ENCODE data around the gene ADAM19. TPM values are rescaled to one million over a fixed set of nuclear protein-coding genes. Genes with fewer than 3 reads are reported as not detected.

Gene ADAM19
- total and polyA plus RNA-seq, 2 donors (not counting 1 experiment from before 2014, with no cell fraction given), result 13.0 to 65.2 TPM

GRCh38 chr5:157456301-157456700 lies 119.3 kb downstream of the ADAM19 start:
- TF ChIP-seq, protein P1, sequence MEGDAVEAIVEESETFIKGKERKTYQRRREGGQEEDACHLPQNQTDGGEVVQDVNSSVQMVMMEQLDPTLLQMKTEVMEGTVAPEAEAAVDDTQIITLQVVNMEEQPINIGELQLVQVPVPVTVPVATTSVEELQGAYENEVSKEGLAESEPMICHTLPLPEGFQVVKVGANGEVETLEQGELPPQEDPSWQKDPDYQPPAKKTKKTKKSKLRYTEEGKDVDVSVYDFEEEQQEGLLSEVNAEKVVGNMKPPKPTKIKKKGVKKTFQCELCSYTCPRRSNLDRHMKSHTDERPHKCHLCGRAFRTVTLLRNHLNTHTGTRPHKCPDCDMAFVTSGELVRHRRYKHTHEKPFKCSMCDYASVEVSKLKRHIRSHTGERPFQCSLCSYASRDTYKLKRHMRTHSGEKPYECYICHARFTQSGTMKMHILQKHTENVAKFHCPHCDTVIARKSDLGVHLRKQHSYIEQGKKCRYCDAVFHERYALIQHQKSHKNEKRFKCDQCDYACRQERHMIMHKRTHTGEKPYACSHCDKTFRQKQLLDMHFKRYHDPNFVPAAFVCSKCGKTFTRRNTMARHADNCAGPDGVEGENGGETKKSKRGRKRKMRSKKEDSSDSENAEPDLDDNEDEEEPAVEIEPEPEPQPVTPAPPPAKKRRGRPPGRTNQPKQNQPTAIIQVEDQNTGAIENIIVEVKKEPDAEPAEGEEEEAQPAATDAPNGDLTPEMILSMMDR (conservative IDR thresholded peaks at IDR 0.05 in 1 of 2, IDR thresholded peaks at IDR 0.05 in 1 of 2; ENCODE audit: low read depth in 1 of 2, low read length in 2 of 2), result no peak
- no peak for TF ChIP-seq EZH2 (IDR thresholded peaks at IDR 0.05; ENCODE audit: low read length, missing control alignments)
- H3K9me3 ChIP-seq (ENCODE audit: control insufficient read depth, insufficient read depth, low read depth, low read length), result no peaks in the 10 kb centered on the region
- H3K9ac ChIP-seq (ENCODE audit: insufficient read depth, low read length), result no peak overlapping the region
- no peaks in the 10 kb centered on the region for H3K79me2 ChIP-seq (ENCODE audit: control insufficient read depth, insufficient read depth, low read length)
- no peak for DNase-seq (ENCODE audit: low read depth in 2 of 2)
- H3K27me3 ChIP-seq (ENCODE audit: control insufficient read depth, insufficient read depth, low read length), result peaks cover 12% of the 10 kb centered on the region
- H3K36me3 ChIP-seq (ENCODE audit: control insufficient read depth, insufficient read depth, low read length), result no peaks in the 10 kb centered on the region
- no peaks in the 10 kb centered on the region for H4K20me1 ChIP-seq (ENCODE audit: control insufficient read depth, extremely low read depth, insufficient read depth, low read length)
- H3K4me3 ChIP-seq (replicated peaks in 1 of 4; ENCODE audit: control extremely low read depth in 1 of 4, insufficient read depth in 1 of 4, low read depth in 3 of 4, low read length in 4 of 4), result no peak overlapping the region
- no peak overlapping the region for H3K27ac ChIP-seq (ENCODE audit: insufficient read depth, low read length)
- no peak overlapping the region for H3K4me2 ChIP-seq (ENCODE audit: extremely low read depth, insufficient read depth, low read length)
- H2AFZ ChIP-seq (ENCODE audit: low read length), result no peak overlapping the region
- H3K4me1 ChIP-seq (ENCODE audit: control insufficient read depth, extremely low read depth, insufficient read depth, low read length), result no peaks in the 10 kb centered on the region

- Histone ChIP-seq H2AFZ (ENCODE audit: low read length) (no peak overlapping the region), H3K9ac (ENCODE audit: insufficient read depth, low read length) (no peak overlapping the region), H4K20me1 (ENCODE audit: control insufficient read depth, extremely low read depth, insufficient read depth, low read length) (no peaks in the 10 kb centered on the region), H3K9me3 (ENCODE audit: control insufficient read depth, insufficient read depth, low read depth, low read length) (no peaks in the 10 kb centered on the region), H3K79me2 (ENCODE audit: control insufficient read depth, insufficient read depth, low read length) (no peaks in the 10 kb centered on the region), H3K27ac (ENCODE audit: insufficient read depth, low read length) (no peak overlapping the region), H3K4me2 (ENCODE audit: extremely low read depth, insufficient read depth, low read length) (no peak overlapping the region), H3K4me3 (replicated peaks in 1 of 4; ENCODE audit: control extremely low read depth in 1 of 4, insufficient read depth in 1 of 4, low read depth in 3 of 4, low read length in 4 of 4) (no peak overlapping the region), H3K4me1 (ENCODE audit: control insufficient read depth, extremely low read depth, insufficient read depth, low read length) (no peaks in the 10 kb centered on the region), H3K27me3 (ENCODE audit: control insufficient read depth, insufficient read depth, low read length) (peaks cover 5% of the 10 kb centered on the region), H3K36me3 (ENCODE audit: control insufficient read depth, insufficient read depth, low read length) (no peaks in the 10 kb centered on the region)
- TF ChIP-seq, protein P1 (conservative IDR thresholded peaks at IDR 0.05 in 1 of 2, IDR thresholded peaks at IDR 0.05 in 1 of 2; ENCODE audit: low read depth in 1 of 2, low read length in 2 of 2), result no peak
- TF ChIP-seq EZH2 (IDR thresholded peaks at IDR 0.05; ENCODE audit: low read length, missing control alignments), result no peak
- no peak for DNase-seq (ENCODE audit: low read depth in 2 of 2)
These were observed 120.5 kb downstream of the ADAM19 start for GRCh38 chr5:157455057-157455456.

- TF ChIP-seq EZH2 (IDR thresholded peaks at IDR 0.05; ENCODE audit: low read length, missing control alignments), result no peak
- TF ChIP-seq, protein P1 (conservative IDR thresholded peaks at IDR 0.05 in 1 of 2, IDR thresholded peaks at IDR 0.05 in 1 of 2; ENCODE audit: low read depth in 1 of 2, low read length in 2 of 2), result no peak
- H3K9ac ChIP-seq (ENCODE audit: insufficient read depth, low read length), result no peak overlapping the region
These were observed 121.3 kb downstream of the ADAM19 start for GRCh38 chr5:157454273-157454672.

More at GRCh38 chr5:157454273-157454672, 121.3 kb downstream of the ADAM19 start:
- H4K20me1 ChIP-seq (ENCODE audit: control insufficient read depth, extremely low read depth, insufficient read depth, low read length), result no peaks in the 10 kb centered on the region
- H3K36me3 ChIP-seq (ENCODE audit: control insufficient read depth, insufficient read depth, low read length), result no peaks in the 10 kb centered on the region
- H3K4me2 ChIP-seq (ENCODE audit: extremely low read depth, insufficient read depth, low read length), result no peak overlapping the region
- H3K79me2 ChIP-seq (ENCODE audit: control insufficient read depth, insufficient read depth, low read length), result no peaks in the 10 kb centered on the region
- DNase-seq (ENCODE audit: low read depth in 2 of 2), result no peak
- H3K4me3 ChIP-seq (replicated peaks in 1 of 4; ENCODE audit: control extremely low read depth in 1 of 4, insufficient read depth in 1 of 4, low read depth in 3 of 4, low read length in 4 of 4), result no peak overlapping the region
- peaks cover 2% of the 10 kb centered on the region for H3K27me3 ChIP-seq (ENCODE audit: control insufficient read depth, insufficient read depth, low read length)
- no peak overlapping the region for H3K27ac ChIP-seq (ENCODE audit: insufficient read depth, low read length)
- no peak overlapping the region for H2AFZ ChIP-seq (ENCODE audit: low read length)
- H3K9me3 ChIP-seq (ENCODE audit: control insufficient read depth, insufficient read depth, low read depth, low read length), result no peaks in the 10 kb centered on the region
- no peaks in the 10 kb centered on the region for H3K4me1 ChIP-seq (ENCODE audit: control insufficient read depth, extremely low read depth, insufficient read depth, low read length)
